CD14-positive monocyte (primary cell): ENCODE data around the gene SLC7A10. TPM values are rescaled to one million over a fixed set of nuclear protein-coding genes. Genes with fewer than 3 reads are reported as not detected.

Experiments
- DNase-seq, 3 donors: peaks; one replicate each; pipeline ENCODE4 v3.0.0-alpha.2; 2011 to 2022
- H2AFZ ChIP-seq: 2 replicates; pipeline ENCODE4 v1.6.0; 2012; ENCODE audit warnings: mild to moderate bottlenecking, low read depth, low read length, inconsistent platforms; ENCODE audit not compliant: insufficient read depth, poor library complexity, severe bottlenecking
- H3K27ac ChIP-seq, 2 donors: 1 replicate in 1 of 2; 2 replicates in 1 of 2; pipeline ENCODE4 v1.5.1; 2012 to 2013; ENCODE audit warnings: low read length in 2 of 2, control low read depth in 1 of 2, inconsistent platforms in 1 of 2, low read depth in 1 of 2, mild to moderate bottlenecking in 1 of 2
- H3K27me3 ChIP-seq, 2 donors: one replicate each; pipeline versions ENCODE4 v1.6.0 to v1.6.1; 2011 to 2013; ENCODE audit warnings: low read length in 2 of 2; ENCODE audit not compliant: control insufficient read depth in 2 of 2, insufficient read depth in 2 of 2
- H3K36me3 ChIP-seq, 2 donors: replicated peaks in 1 of 2; 1 replicate in 1 of 2; 2 replicates in 1 of 2; pipeline versions ENCODE4 v1.5.1 to v1.6.1; 2012 to 2013; ENCODE audit warnings: low read length in 2 of 2, control low read depth in 1 of 2, inconsistent platforms in 1 of 2, mild to moderate bottlenecking in 1 of 2; ENCODE audit not compliant: insufficient read depth in 2 of 2, control insufficient read depth in 1 of 2
- H3K4me1 ChIP-seq, 2 donors: 1 replicate in 1 of 2; 2 replicates in 1 of 2; pipeline versions ENCODE4 v1.5.1 to v1.6.1; 2012 to 2013; ENCODE audit warnings: low read length in 2 of 2, control low read depth in 1 of 2, inconsistent platforms in 1 of 2, mild to moderate bottlenecking in 1 of 2, moderate library complexity in 1 of 2; ENCODE audit not compliant: insufficient read depth in 2 of 2, control insufficient read depth in 1 of 2
- H3K4me2 ChIP-seq: replicated peaks from 2 replicates; pipeline ENCODE3; 2012; ENCODE audit warnings: low read length, moderate library complexity, mild to moderate bottlenecking; ENCODE audit not compliant: poor library complexity, severe bottlenecking; ENCODE audit errors: extremely low read depth
- H3K4me3 ChIP-seq, 3 experiments: fragments of 200-600 bp in 1 of 3; sonication (generic) in 1 of 3; replicated peaks in 1 of 3; 1 replicate in 2 of 3; 2 replicates in 1 of 3; pipeline ENCODE4 v1.5.1; 2011 to 2013; ENCODE audit warnings: low read length in 3 of 3, mild to moderate bottlenecking in 3 of 3, control low read depth in 2 of 3, low read depth in 2 of 3, inconsistent platforms in 1 of 3, moderate library complexity in 1 of 3
- H3K79me2 ChIP-seq: 2 replicates; pipeline ENCODE4 v1.6.0; 2012; ENCODE audit warnings: mild to moderate bottlenecking, control low read depth, inconsistent platforms, low read length, moderate library complexity; ENCODE audit not compliant: insufficient read depth
- H3K9ac ChIP-seq: 2 replicates; pipeline ENCODE4 v1.6.0; 2017; ENCODE audit warnings: low read length, mild to moderate bottlenecking; ENCODE audit not compliant: insufficient read depth, poor library complexity, severe bottlenecking
- H3K9me3 ChIP-seq, 2 donors: replicated peaks in 1 of 2; 1 replicate in 1 of 2; 2 replicates in 1 of 2; pipeline versions ENCODE4 v1.5.1 to v1.6.1; 2012 to 2013; ENCODE audit warnings: low read length in 2 of 2, control low read depth in 1 of 2; ENCODE audit not compliant: control insufficient read depth in 1 of 2, insufficient read depth in 1 of 2
- H4K20me1 ChIP-seq: 2 replicates; pipeline ENCODE4 v1.6.0; 2012; ENCODE audit warnings: mild to moderate bottlenecking, low read length, control low read depth, moderate library complexity; ENCODE audit not compliant: insufficient read depth
- H3K27ac Mint-ChIP-seq, 7 donors: one replicate each; pipeline ENCODE4 v1.8.0; 2020; ENCODE audit warnings: mild to moderate bottlenecking in 7 of 7, mixed read lengths in 7 of 7, moderate library complexity in 6 of 7, inconsistent platforms in 2 of 7
- H3K27me3 Mint-ChIP-seq, 3 donors: one replicate each; pipeline ENCODE4 v1.8.0; 2021 to 2022; ENCODE audit warnings: low read depth in 3 of 3, mild to moderate bottlenecking in 3 of 3, mixed read lengths in 3 of 3, moderate library complexity in 3 of 3, inconsistent platforms in 1 of 3
- H3K36me3 Mint-ChIP-seq, 2 donors: one replicate each; pipeline ENCODE4 v1.8.0; 2020; ENCODE audit warnings: mixed read lengths in 2 of 2, inconsistent platforms in 1 of 2, mild to moderate bottlenecking in 1 of 2
- H3K4me1 Mint-ChIP-seq: one replicate; pipeline ENCODE4 v1.8.0; 2020; ENCODE audit warnings: mild to moderate bottlenecking, mixed read lengths
- H3K4me3 Mint-ChIP-seq, 2 donors: one replicate each; pipeline ENCODE4 v1.8.0; 2020; ENCODE audit warnings: mild to moderate bottlenecking in 2 of 2, mixed read lengths in 2 of 2, moderate library complexity in 1 of 2
- H3K9me3 Mint-ChIP-seq, 7 donors: one replicate each; pipeline ENCODE4 v1.8.0; 2020 to 2022; ENCODE audit warnings: mixed read lengths in 7 of 7, mild to moderate bottlenecking in 6 of 7, moderate library complexity in 6 of 7, inconsistent platforms in 2 of 7
- WGBS: methylation state at CpG from one replicate; pipeline ENCODE4 v1.1.5; 2013; ENCODE audit warnings: missing lambda C conversion rate; ENCODE audit not compliant: insufficient coverage; 5-methylcytosine and 5-hydroxymethylcytosine counted together
- intact Hi-C, 2 donors: fragments of 100-400 bp; cut with micrococcal nuclease; formaldehyde crosslinking; loops; one replicate each; pipeline versions ENCODE4 v1.15.0 to v1.15.1; 2023
- polyA plus RNA-seq, 3 donors: library from polyadenylated mRNA; depleted of rRNA in 1 of 3; unstranded in 2 of 3; stranded (reverse) in 1 of 3; fragments of 300-500 nt in 2 of 3; fragments of >200 nt in 1 of 3; fragmentation: Illumina TruSeq in 2 of 3; gene quantifications; 1 replicate in 2 of 3; 2 replicates in 1 of 3; pipeline ENCODE4 v1.2.3, GENCODE V29; 2012 to 2021
- TF ChIP-seq, protein P1 (sequence below): fragments of 200-600 bp; IDR thresholded peaks from one replicate; pipeline ENCODE4 v1.8.0; 2022; ENCODE audit warnings: antibody characterized with exemption, mild to moderate bottlenecking

The SLC7A10 gene
- polyA plus RNA-seq, 3 donors: 0.52 TPM; not detected in 2

GRCh38 chr19:33186431-33187182 is 39.0 kb downstream of the SLC7A10 start:
- Histone ChIP-seq H3K27ac (peak overlapping the region; percentile 44 to 70), H3K4me3 (peak overlapping the region in 2 of 3 experiments; percentile 17 to 74), H3K4me1 (peaks cover 45 to 48% of the 10 kb centered on the region in 2 donors), H3K9me3 (no peaks in the 10 kb centered on the region), H3K4me2 (peak overlapping the region; percentile 84), H2AFZ (no peak overlapping the region), H3K36me3 (no peaks in the 10 kb centered on the region), H3K9ac (no peak overlapping the region), H4K20me1 (no peaks in the 10 kb centered on the region), H3K79me2 (no peaks in the 10 kb centered on the region), H3K27me3 (no peaks in the 10 kb centered on the region)
- Mint-ChIP-seq H3K4me3 (peak overlapping the region; percentile 60 to 80), H3K4me1 (peaks cover 51% of the 10 kb centered on the region), H3K9me3 (no peaks in the 10 kb centered on the region), H3K27ac (peak overlapping the region; percentile 50 to 89 (median 83)), H3K27me3 (no peaks in the 10 kb centered on the region), H3K36me3 (no peaks in the 10 kb centered on the region)
- TF ChIP-seq, protein P1, sequence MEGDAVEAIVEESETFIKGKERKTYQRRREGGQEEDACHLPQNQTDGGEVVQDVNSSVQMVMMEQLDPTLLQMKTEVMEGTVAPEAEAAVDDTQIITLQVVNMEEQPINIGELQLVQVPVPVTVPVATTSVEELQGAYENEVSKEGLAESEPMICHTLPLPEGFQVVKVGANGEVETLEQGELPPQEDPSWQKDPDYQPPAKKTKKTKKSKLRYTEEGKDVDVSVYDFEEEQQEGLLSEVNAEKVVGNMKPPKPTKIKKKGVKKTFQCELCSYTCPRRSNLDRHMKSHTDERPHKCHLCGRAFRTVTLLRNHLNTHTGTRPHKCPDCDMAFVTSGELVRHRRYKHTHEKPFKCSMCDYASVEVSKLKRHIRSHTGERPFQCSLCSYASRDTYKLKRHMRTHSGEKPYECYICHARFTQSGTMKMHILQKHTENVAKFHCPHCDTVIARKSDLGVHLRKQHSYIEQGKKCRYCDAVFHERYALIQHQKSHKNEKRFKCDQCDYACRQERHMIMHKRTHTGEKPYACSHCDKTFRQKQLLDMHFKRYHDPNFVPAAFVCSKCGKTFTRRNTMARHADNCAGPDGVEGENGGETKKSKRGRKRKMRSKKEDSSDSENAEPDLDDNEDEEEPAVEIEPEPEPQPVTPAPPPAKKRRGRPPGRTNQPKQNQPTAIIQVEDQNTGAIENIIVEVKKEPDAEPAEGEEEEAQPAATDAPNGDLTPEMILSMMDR: no peak
- no CpG with 5 or more reads among the region's 11 CpGs for WGBS
- intact Hi-C loops: loop anchor here in 1 of 2 donors (10.0 kb wide), 1 partner anchor 602 kb away; the partner anchor contains the start of gene PDCD5
- DNase-seq: peak; percentile 29 to 75 (median 68)

- Mint-ChIP-seq H3K36me3 (no peaks in the 10 kb centered on the region), H3K4me3 (peak overlapping the region; percentile 92 to 97), H3K9me3 (no peaks in the 10 kb centered on the region), H3K4me1 (peaks cover 35% of the 10 kb centered on the region), H3K27me3 (no peaks in the 10 kb centered on the region), H3K27ac (peak overlapping the region; percentile 91 to 98 (median 95))
- peak overlapping the region; percentile 69 to 87 (median 71) for H3K4me3 ChIP-seq
- TF ChIP-seq, protein P1: peak; percentile 63
- DNase-seq: peak; percentile 77 to 93 (median 80)
- peak overlapping the region; percentile 81 for H3K4me2 ChIP-seq
- H3K9ac ChIP-seq: peak overlapping the region; percentile 93
- H3K4me1 ChIP-seq: peaks cover 31 to 48% of the 10 kb centered on the region in 2 donors
- H3K9me3 ChIP-seq: no peaks in the 10 kb centered on the region
- peaks cover 21% of the 10 kb centered on the region for H3K79me2 ChIP-seq
- H2AFZ ChIP-seq: peak overlapping the region; percentile 91
- intact Hi-C loops: loop anchor here (2.0 to 10.0 kb wide), 7 partner anchors 70 to 995 kb away; partner anchors contain the start of genes CEBPA (in 1 of the 2), CEBPG (in 1 of the 2), CEP89 (in 1 of the 2) and FAAP24 (in 1 of the 2)
- no peaks in the 10 kb centered on the region for H4K20me1 ChIP-seq
- peak overlapping the region; percentile 77 to 92 for H3K27ac ChIP-seq
- no peaks in the 10 kb centered on the region for H3K36me3 ChIP-seq
- H3K27me3 ChIP-seq: no peaks in the 10 kb centered on the region
- under 1% methylated on average over 37 of the region's 38 CpGs for WGBS
Measured at GRCh38 chr19:33177417-33177979, 48.2 kb downstream of the SLC7A10 start.
